GM21786 (cell line): ENCODE data around the gene POMP.

Experiments used
- ATAC-seq: cut with Tn5 transposase; IDR thresholded peaks from one replicate; pipeline ENCODE4 v1.9.1; 2021; ENCODE audit not compliant: unreplicated experiment

POMP gene

GRCh38 chr13:28658796-28659620 lies at the start of gene POMP:
Gene POMP (plus strand): TSS chr13:28659130. CDS start chr13:28659185, 55 bp downstream.
- peak; percentile 88 for ATAC-seq

GRCh38 chr13:28609381-28609780 lies 49.5 kb upstream of the POMP start:
- ATAC-seq, result no peak

GRCh38 chr13:28609926-28610325 lies 49.0 kb upstream of the POMP start:
- no peak for ATAC-seq

GRCh38 chr13:28610996-28611395 lies 47.9 kb upstream of the POMP start:
- no peak for ATAC-seq

GRCh38 chr13:28611654-28612131 lies 47.2 kb upstream of the POMP start:
- ATAC-seq, result no peak

GRCh38 chr13:28613562-28613961 lies 45.4 kb upstream of the POMP start:
- ATAC-seq, result no peak

GRCh38 chr13:28615916-28616446 lies 42.9 kb upstream of the POMP start:
- no peak for ATAC-seq

- no peak for ATAC-seq
Measured at GRCh38 chr13:28618230-28618994, 40.5 kb upstream of the POMP start.

GRCh38 chr13:28620011-28620830 lies 38.7 kb upstream of the POMP start:
- ATAC-seq, result no peak

GRCh38 chr13:28621449-28621848 lies 37.5 kb upstream of the POMP start:
- no peak for ATAC-seq

GRCh38 chr13:28622286-28622685 lies 36.6 kb upstream of the POMP start:
- no peak for ATAC-seq

GRCh38 chr13:28623782-28624706 lies 34.9 kb upstream of the POMP start:
- no peak for ATAC-seq

GRCh38 chr13:28624707-28625432 lies 34.1 kb upstream of the POMP start:
- no peak for ATAC-seq

GRCh38 chr13:28626266-28626665 lies 32.7 kb upstream of the POMP start:
- no peak for ATAC-seq

GRCh38 chr13:28628241-28628640 lies 30.7 kb upstream of the POMP start:
- no peak for ATAC-seq

GRCh38 chr13:28630869-28631268 lies 28.1 kb upstream of the POMP start:
- no peak for ATAC-seq

GRCh38 chr13:28631801-28632200 lies 27.1 kb upstream of the POMP start:
- no peak for ATAC-seq

GRCh38 chr13:28636069-28636468 lies 22.9 kb upstream of the POMP start:
- ATAC-seq, result no peak

GRCh38 chr13:28636677-28637317 lies 22.1 kb upstream of the POMP start:
- ATAC-seq, result peak; percentile 45
